ENCODE measurements around the gene TRIM62.

TRIM62 gene

DNA sequence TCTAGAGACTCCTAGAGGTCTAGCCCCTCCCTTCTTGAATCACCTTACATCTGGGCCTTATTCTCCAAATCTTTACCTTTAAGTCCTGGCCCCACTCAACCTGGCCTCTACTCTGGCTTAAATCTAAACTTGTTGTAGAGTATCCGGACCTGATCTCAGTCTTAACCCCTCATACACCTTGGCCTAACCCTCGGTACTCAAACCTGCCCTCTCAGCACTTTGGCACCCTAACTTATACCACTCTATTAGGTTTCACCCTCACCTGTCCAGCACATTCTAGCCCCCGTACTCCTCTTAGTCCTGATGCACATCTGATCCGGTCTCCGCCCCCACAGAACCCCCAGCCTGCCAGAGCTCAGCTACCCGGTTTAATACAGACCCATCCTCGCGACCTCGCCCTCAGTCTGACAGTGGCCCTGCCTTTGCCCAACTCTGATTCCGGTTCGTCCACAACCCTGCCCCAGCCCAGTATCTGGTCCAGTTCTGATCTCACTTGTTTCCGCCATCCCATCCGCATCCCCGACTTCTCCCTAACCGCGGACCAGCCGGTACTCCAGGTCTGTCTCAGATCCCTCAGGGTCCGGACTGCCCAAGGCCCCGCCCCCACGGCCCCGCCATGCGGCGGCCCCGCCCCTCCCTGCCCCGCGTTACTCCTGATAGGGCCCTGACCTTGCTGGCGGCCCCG is 1.5 kb downstream of the TRIM62 start:
- DNase-seq (ENCODE audit: low read depth): no peak

- DNase-seq (ENCODE audit: low read depth): no peak
These were observed 2.9 kb downstream of the TRIM62 start for GRCh38 chr1:33178836-33179439.

- no peak for DNase-seq (ENCODE audit: low read depth)
These were observed 3.8 kb downstream of the TRIM62 start for GRCh38 chr1:33177996-33178540.

DNA sequence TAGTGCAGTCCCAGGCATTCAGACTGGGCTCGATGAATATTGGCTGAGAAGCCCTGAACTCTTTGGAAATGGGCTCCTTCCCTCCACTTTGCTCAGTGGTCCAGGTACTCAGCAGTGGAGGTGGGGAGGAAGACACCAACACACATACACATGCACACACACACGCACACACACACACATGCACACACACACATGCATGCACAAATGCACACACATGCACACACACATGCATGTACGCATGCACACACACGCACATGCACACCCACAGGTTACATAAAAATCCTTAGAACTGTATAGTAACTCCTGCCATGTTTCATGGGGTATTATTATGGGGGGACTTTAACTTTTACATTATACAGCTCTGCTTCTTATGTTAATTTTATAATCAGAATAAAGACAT is 5.0 kb downstream of the TRIM62 start:
- no peak for DNase-seq (ENCODE audit: low read depth)

DNA sequence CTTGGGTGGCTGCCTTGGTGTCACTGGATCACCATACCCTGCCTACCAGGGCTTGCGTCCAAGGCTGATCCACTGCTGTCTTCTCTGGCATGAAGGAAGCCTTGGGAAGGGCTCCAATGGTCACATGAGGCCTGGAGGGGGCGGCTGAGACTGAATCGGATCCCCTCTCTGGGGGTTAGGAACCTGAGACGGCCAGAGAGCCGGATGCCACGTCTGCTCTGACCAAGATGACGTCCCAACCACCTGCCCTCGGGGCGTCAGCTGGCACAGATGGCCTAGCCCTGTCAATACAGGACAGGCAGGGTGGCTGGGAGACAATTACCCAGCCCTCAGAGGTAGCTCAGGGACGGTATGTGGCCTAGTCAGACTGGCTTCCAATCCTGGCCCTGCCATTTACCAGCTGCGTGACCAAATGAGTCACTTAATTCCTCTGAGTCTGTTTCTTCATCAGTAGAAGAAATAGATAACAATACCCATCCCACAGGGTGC is 5.4 kb downstream of the TRIM62 start:
- no peak for DNase-seq (ENCODE audit: low read depth)

DNA sequence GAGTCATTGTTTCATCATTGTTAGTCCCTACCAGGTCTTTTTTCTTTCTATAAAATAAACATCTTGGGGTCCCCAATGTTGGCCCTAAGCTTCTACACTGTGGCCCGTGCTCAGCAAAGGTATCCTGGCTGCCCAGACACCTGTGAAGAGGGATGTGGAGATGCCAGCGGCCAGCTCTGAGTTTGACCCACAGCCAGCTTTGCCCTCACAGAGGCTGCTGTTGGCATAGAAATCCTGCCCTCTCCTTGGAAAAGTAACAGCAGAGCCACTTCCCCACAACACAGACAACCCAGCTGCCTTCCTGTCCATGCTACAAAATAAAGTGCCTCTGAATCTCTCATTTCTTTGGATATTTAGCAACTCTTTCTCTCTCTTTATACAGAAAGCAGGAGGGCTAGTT is 6.0 kb downstream of the TRIM62 start:
- DNase-seq (ENCODE audit: low read depth): no peak

- no peak for DNase-seq (ENCODE audit: low read depth)
These were observed 8.8 kb downstream of the TRIM62 start for GRCh38 chr1:33173091-33173490.

- no peak for DNase-seq (ENCODE audit: low read depth)
These were observed 9.6 kb downstream of the TRIM62 start for GRCh38 chr1:33171977-33172813.

DNA sequence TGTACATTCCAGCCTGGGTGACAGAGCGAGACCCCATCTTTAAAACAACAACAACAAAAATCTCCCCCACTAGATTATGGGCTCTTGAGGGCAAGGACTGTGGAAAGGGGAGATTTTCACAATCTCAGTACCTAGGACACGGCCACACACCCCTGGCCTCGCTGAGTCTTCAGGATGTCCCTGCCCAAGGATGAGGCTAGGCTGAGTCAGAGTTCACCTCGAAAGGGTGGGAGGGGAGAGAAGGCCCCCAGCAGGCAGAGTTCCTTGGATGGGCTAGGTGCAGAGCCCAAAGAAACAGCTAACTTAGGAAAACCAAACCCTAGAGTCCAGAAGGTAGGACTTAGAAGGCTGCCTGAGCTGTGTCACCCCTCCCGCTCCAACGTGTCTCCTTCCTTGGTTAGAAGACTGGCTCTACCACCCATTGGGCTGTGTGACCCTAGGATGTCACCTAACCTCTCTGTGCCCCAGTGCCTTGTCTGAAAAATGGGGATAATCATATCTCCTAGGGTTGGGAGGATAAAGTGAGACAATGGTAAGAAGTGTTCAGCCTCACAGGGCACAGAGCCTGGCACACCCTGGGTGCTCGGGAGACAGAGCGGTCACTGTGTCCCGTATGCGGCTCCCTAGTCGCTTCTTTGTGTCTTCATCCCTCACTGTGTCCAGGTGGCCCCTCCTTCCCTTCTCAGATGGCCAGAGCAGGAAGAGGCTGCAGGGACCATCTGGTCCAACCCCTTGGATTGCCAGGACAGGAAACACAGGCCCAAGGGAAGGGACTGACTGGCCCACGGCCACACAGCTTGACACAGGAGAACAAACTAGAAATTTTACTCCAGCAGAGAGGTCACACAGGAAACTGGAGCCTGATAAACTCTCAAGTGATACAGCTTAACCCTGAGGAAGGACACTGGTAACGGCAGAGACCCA is 11.2 kb downstream of the TRIM62 start:
- no peak for DNase-seq (ENCODE audit: low read depth)

GRCh38 chr1:33169290-33170055 is 12.4 kb downstream of the TRIM62 start:
- no peak for DNase-seq (ENCODE audit: low read depth)

- DNase-seq (ENCODE audit: low read depth): no peak
These were observed 13.1 kb downstream of the TRIM62 start for GRCh38 chr1:33168556-33169289.

DNA sequence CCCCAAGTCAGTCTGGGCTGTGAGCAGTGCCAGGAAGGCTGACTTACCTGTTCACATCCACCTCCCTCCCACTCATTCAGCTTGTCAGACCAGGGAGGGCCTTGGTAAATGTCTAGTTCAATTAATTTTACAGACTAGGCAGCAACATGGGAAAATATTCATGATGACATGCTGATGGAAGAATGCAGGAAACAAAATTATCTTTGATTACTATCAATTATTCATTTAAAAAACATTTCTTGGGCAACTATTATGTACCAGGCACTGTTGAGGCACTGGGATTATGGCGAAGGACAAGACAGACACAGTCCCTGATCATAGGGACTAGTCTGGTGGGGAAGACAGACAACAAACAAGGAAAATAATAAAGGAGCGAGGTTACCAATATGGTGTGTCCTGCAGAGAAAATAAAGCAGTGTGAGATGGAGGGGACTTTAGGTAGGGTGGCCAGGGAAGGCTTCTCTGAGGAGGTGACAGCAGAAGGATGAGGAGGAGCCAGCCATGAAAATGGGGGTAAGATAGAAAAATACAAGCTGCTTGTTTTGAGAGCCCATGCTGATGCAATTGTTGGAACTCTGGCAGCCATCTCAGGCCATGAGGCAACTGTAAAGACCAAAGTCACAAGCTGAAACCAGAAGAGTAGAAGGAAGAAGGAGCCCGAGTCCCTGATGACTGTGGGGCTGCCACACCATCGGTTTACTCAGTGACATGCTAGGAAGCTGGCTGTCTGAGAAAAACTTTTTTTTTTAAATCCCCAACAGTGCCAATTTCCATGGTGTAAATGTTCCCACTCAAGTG is 14.0 kb downstream of the TRIM62 start:
- no peak for DNase-seq (ENCODE audit: low read depth)

DNA sequence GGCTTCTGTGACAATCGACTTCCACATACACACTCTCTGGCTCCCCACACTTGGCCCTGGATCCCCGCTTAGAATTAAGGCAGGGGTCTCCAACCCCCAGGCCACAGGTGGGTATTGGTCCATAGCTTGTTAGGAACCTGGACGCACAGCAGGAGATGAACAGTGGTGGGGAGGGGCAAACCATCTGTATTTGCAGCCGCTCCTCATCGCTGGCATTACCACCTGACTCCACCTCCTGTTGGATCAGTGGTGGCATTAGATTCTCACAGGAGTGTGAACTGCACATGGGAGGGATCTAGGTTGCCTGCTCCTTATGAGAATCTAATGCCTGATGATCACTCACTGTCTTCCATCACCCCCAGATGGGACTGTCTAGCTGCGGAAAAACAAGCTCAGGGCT is 16.0 kb downstream of the TRIM62 start:
- DNase-seq (ENCODE audit: low read depth): no peak

DNA sequence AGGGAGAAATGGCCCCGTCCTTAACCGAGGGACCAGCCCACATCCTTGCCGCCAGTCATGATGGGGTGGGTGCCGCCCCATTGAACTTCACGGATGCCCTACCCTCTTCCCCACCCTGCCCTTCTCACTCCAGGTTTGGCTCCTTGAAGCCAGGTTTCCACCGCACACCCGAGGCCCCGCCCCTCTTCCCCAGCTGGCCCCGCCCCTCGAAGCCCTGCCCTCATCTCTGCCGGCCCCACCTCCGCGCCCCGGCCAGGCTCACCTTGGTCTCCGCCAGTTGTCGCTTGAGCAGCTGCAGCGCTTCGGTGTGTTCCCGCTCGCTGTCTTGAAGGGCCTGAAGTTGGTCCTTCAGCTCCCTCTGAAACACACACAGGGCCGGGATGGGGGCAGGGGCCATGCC is 16.6 kb downstream of the TRIM62 start:
- no peak for DNase-seq (ENCODE audit: low read depth)

GRCh38 chr1:33163621-33164519 is 18.0 kb downstream of the TRIM62 start:
- no peak for DNase-seq (ENCODE audit: low read depth)

DNA sequence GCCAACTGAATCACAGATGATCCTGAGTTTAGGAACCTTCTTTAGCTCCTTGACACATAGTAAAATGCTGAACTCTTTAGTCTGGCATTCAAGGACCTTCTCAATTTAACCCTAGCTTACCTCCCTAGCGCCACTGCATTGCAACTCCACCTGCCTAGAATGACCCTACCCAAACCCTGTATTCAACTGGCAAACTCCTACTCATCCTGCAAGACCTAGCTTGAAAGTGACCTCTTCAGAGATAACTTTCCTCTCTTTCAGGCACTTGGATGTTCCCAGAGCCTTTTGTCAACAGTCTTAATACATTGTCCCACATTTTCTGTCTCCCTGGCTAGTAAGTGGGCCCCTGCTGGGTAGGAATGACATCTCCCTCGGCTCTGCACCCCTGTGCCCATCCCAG is 19.7 kb downstream of the TRIM62 start:
- DNase-seq (ENCODE audit: low read depth): no peak

- DNase-seq (ENCODE audit: low read depth): no peak
These were observed 20.7 kb downstream of the TRIM62 start for GRCh38 chr1:33161061-33161681.

- no peak for DNase-seq (ENCODE audit: low read depth)
These were observed 22.3 kb downstream of the TRIM62 start for GRCh38 chr1:33159577-33159976.
